ES-I3 (cell line): Measurements from ENCODE around the gene BCL10.

Source experiments
- H3K36me3 ChIP-seq: 2 replicates; pipeline ENCODE4 v1.6.1; 2013; ENCODE audit warnings: mild to moderate bottlenecking, low read length, control low read depth, moderate library complexity; ENCODE audit not compliant: insufficient read depth
- H3K4me1 ChIP-seq: 2 replicates; pipeline ENCODE4 v1.6.1; 2013; ENCODE audit warnings: mild to moderate bottlenecking, control low read depth, low read length; ENCODE audit not compliant: insufficient read depth
- H3K9ac ChIP-seq: 2 replicates; pipeline ENCODE4 v1.6.1; 2013; ENCODE audit warnings: low read depth, mild to moderate bottlenecking, low read length, moderate library complexity
- H3K9me3 ChIP-seq: 2 replicates; pipeline ENCODE4 v1.6.1; 2013; ENCODE audit warnings: mild to moderate bottlenecking, low read length, moderate library complexity; ENCODE audit not compliant: control insufficient read depth, insufficient read depth

Gene BCL10

GRCh38 chr1:85237613-85238012 lies 38.8 kb downstream of the BCL10 start:
- H3K36me3 ChIP-seq, result no peaks in the 10 kb centered on the region

GRCh38 chr1:85230305-85230977 lies 46.0 kb downstream of the BCL10 start:
- no peaks in the 10 kb centered on the region for H3K9me3 ChIP-seq
- H3K9ac ChIP-seq, result no peak overlapping the region
- H3K4me1 ChIP-seq, result peaks cover 6% of the 10 kb centered on the region; the same call in 1 of the 2 replicates
- no peaks in the 10 kb centered on the region for H3K36me3 ChIP-seq

More at GRCh38 chr1:85237613-85238012, 38.8 kb downstream of the BCL10 start:
- Histone ChIP-seq H3K4me1 (no peaks in the 10 kb centered on the region), H3K9me3 (no peaks in the 10 kb centered on the region), H3K9ac (no peak overlapping the region)

GRCh38 chr1:85229574-85230097 lies 46.8 kb downstream of the BCL10 start:
- Histone ChIP-seq H3K9me3 (no peaks in the 10 kb centered on the region), H3K36me3 (no peaks in the 10 kb centered on the region), H3K4me1 (peaks cover 13% of the 10 kb centered on the region; the same call in 1 of the 2 replicates), H3K9ac (no peak overlapping the region)

GRCh38 chr1:85228972-85229371 lies 47.5 kb downstream of the BCL10 start:
- Histone ChIP-seq H3K9me3 (no peaks in the 10 kb centered on the region), H3K4me1 (peaks cover 13% of the 10 kb centered on the region; the same call in 1 of the 2 replicates), H3K9ac (no peak overlapping the region), H3K36me3 (no peaks in the 10 kb centered on the region)

GRCh38 chr1:85225624-85226380 lies 50.6 kb downstream of the BCL10 start:
- Histone ChIP-seq H3K4me1 (peaks cover 13% of the 10 kb centered on the region; the same call in 1 of the 2 replicates), H3K36me3 (no peaks in the 10 kb centered on the region), H3K9me3 (no peaks in the 10 kb centered on the region), H3K9ac (no peak overlapping the region)

- peaks cover 13% of the 10 kb centered on the region; the same call in 1 of the 2 replicates for H3K4me1 ChIP-seq
- H3K9me3 ChIP-seq, result no peaks in the 10 kb centered on the region
- no peak overlapping the region for H3K9ac ChIP-seq
- H3K36me3 ChIP-seq, result no peaks in the 10 kb centered on the region
Observed at GRCh38 chr1:85224734-85225623, 51.5 kb downstream of the BCL10 start.

GRCh38 chr1:85224295-85224694 lies 52.1 kb downstream of the BCL10 start:
- H3K36me3 ChIP-seq, result no peaks in the 10 kb centered on the region
- H3K9ac ChIP-seq, result no peak overlapping the region
- H3K4me1 ChIP-seq, result peaks cover 13% of the 10 kb centered on the region; the same call in 1 of the 2 replicates
- no peaks in the 10 kb centered on the region for H3K9me3 ChIP-seq

- H3K4me1 ChIP-seq, result peaks cover 13% of the 10 kb centered on the region; the same call in 1 of the 2 replicates
- no peaks in the 10 kb centered on the region for H3K36me3 ChIP-seq
- no peak overlapping the region for H3K9ac ChIP-seq
- H3K9me3 ChIP-seq, result no peaks in the 10 kb centered on the region
Observed at GRCh38 chr1:85223334-85223733, 53.1 kb downstream of the BCL10 start.

GRCh38 chr1:85220756-85221201 lies 55.7 kb downstream of the BCL10 start:
- Histone ChIP-seq H3K4me1 (peaks cover 9% of the 10 kb centered on the region; the same call in 1 of the 2 replicates), H3K36me3 (no peaks in the 10 kb centered on the region), H3K9ac (no peak overlapping the region), H3K9me3 (no peaks in the 10 kb centered on the region)

- Histone ChIP-seq H3K9ac (no peak overlapping the region), H3K4me1 (peaks cover 3% of the 10 kb centered on the region; the same call in 1 of the 2 replicates), H3K9me3 (no peaks in the 10 kb centered on the region), H3K36me3 (no peaks in the 10 kb centered on the region)
Observed at GRCh38 chr1:85219853-85220610, 56.4 kb downstream of the BCL10 start.

- Histone ChIP-seq H3K9ac (no peak overlapping the region), H3K4me1 (no peaks in the 10 kb centered on the region; the same call in 1 of the 2 replicates), H3K36me3 (no peaks in the 10 kb centered on the region), H3K9me3 (no peaks in the 10 kb centered on the region)
Observed at GRCh38 chr1:85216697-85217096, 59.7 kb downstream of the BCL10 start.
